Gastrocnemius medialis (tissue), 4 donors: Measurements from ENCODE around the gene FAM204A. TPM values are rescaled to one million over a fixed set of nuclear protein-coding genes. Genes with fewer than 3 reads are reported as not detected.

Source experiments
- ATAC-seq, 2 donors: fragments of 150-250 bp; one replicate each; pipeline ENCODE4 v1.9.1; 2016
- DNase-seq, 2 donors: peaks; one replicate each; pipeline ENCODE4 v3.0.0-alpha.2; 2019
- H3K27ac ChIP-seq, 4 donors: fragments of 200-600 bp; sonication (generic); 1 replicate in 1 of 4; 2 replicates in 3 of 4; pipeline ENCODE4 v1.5.1; 2016 to 2018; ENCODE audit warnings: mild to moderate bottlenecking in 2 of 4, moderate library complexity in 1 of 4
- H3K27me3 ChIP-seq, 3 donors: fragments of 200-600 bp; sonication (generic) in 2 of 3; 1 replicate in 1 of 3; 2 replicates in 2 of 3; pipeline versions ENCODE4 v1.5.1 to v1.6.0; 2016 to 2019; ENCODE audit warnings: mild to moderate bottlenecking in 1 of 3, moderate library complexity in 1 of 3
- H3K36me3 ChIP-seq, 2 donors: fragments of 200-600 bp; sonication (generic) in 1 of 2; one replicate each; pipeline ENCODE4 v1.5.1; 2017 to 2018
- H3K4me1 ChIP-seq, 2 donors: fragments of 200-600 bp; sonication (generic) in 1 of 2; one replicate each; pipeline ENCODE4 v1.5.1; 2016 to 2017; ENCODE audit warnings: mild to moderate bottlenecking in 2 of 2
- H3K4me3 ChIP-seq, 4 donors: fragments of 200-600 bp; sonication (generic) in 3 of 4; 1 replicate in 1 of 4; 2 replicates in 3 of 4; pipeline ENCODE4 v1.5.1; 2016 to 2019; ENCODE audit warnings: mild to moderate bottlenecking in 2 of 4
- H3K9me3 ChIP-seq, 3 donors: fragments of 200-600 bp; sonication (generic) in 2 of 3; 1 replicate in 1 of 3; 2 replicates in 2 of 3; pipeline ENCODE4 v1.5.1; 2016 to 2019
- CTCF ChIP-seq, 5 experiments: fragments of 450-650 bp in 3 of 5; fragments of 200-600 bp in 2 of 5; sonication (generic) in 2 of 5; IDR thresholded peaks in 4 of 5; conservative IDR thresholded peaks in 1 of 5; 1 replicate in 4 of 5; 2 replicates in 1 of 5; pipeline ENCODE4 v1.5.1; 2016 to 2019; ENCODE audit warnings: antibody characterized with exemption in 5 of 5, mild to moderate bottlenecking in 3 of 5, moderate library complexity in 3 of 5
- POLR2A ChIP-seq, 2 donors: fragments of 450-650 bp; IDR thresholded peaks; one replicate each; pipeline ENCODE4 v1.6.1; 2017; ENCODE audit warnings: antibody characterized with exemption in 2 of 2, mild to moderate bottlenecking in 2 of 2, moderate library complexity in 2 of 2
- in situ Hi-C, 4 donors: fragments of 200-750 bp; cut with MboI; loops; one replicate each; pipeline versions ENCODE4 v1.15.0 to v1.8.0; 2017; ENCODE audit warnings: low sequenced_read_pairs in 4 of 4
- intact Hi-C: fragments of 100-400 bp; cut with DNase I; formaldehyde crosslinking; loops from one replicate; pipeline ENCODE4 v1.15.1; 2023; ENCODE audit warnings: low total_unique reads
- total RNA-seq, 4 donors: library from RNA; depleted of rRNA; stranded (reverse); fragments of >200 nt; gene quantifications; one replicate each; pipeline versions ENCODE4 v1.1.0 to v1.2.3, GENCODE V29; 2016

The FAM204A gene
- total RNA-seq, 4 donors from 2014 or later, result 57.1 to 100 (median 59.6) TPM

GRCh38 chr10:118343549-118343948 is 1.4 kb upstream of the FAM204A start:
- Histone ChIP-seq H3K36me3 (no peaks in the 10 kb centered on the region), H3K27me3 (no peaks in the 10 kb centered on the region), H3K4me1 (peaks cover 32 to 35% of the 10 kb centered on the region in 2 donors), H3K4me3 (no peak overlapping the region), H3K9me3 (no peaks in the 10 kb centered on the region), H3K27ac (no peak overlapping the region)
- in situ Hi-C loops, result loop anchor here in 2 of 4 donors (25.0 kb wide), 1 partner anchor 306 kb away; the partner anchor contains the start of gene RAB11FIP2 (in 2 of the 2)
- no peak for DNase-seq
- ATAC-seq, result no peak
- intact Hi-C loops, result loop anchor here (2.0 kb wide), 1 partner anchor 297 kb away; the partner anchor contains the start of gene RAB11FIP2
- no peak for TF ChIP-seq POLR2A (IDR thresholded peaks at IDR 0.05)

GRCh38 chr10:118343115-118343514 is 991 bp upstream of the FAM204A start:
- ATAC-seq (no peak), DNase-seq (no peak)
- no peak for TF ChIP-seq CTCF (IDR thresholded peaks at IDR 0.05 in 4 of 5, conservative IDR thresholded peaks at IDR 0.05 in 1 of 5)
- TF ChIP-seq POLR2A (IDR thresholded peaks at IDR 0.05), result no peak
- in situ Hi-C loops (loop anchor here in 2 of 4 donors (25.0 kb wide), 1 partner anchor 306 kb away; the partner anchor contains the start of gene RAB11FIP2 (in 2 of the 2)), intact Hi-C loops (loop anchor here (2.0 kb wide), 1 partner anchor 296 kb away; the partner anchor contains the start of gene RAB11FIP2)
- peaks cover 36 to 40% of the 10 kb centered on the region in 2 donors for H3K4me1 ChIP-seq
- H3K36me3 ChIP-seq, result no peaks in the 10 kb centered on the region
- no peak overlapping the region for H3K4me3 ChIP-seq
- H3K27ac ChIP-seq, result no peak overlapping the region
- no peaks in the 10 kb centered on the region for H3K9me3 ChIP-seq
- no peaks in the 10 kb centered on the region for H3K27me3 ChIP-seq

GRCh38 chr10:118342638-118343020 is 505 bp upstream of the FAM204A start:
- ATAC-seq (no peak), DNase-seq (no peak)
- no peaks in the 10 kb centered on the region for H3K27me3 ChIP-seq
- H3K36me3 ChIP-seq, result no peaks in the 10 kb centered on the region
- H3K4me1 ChIP-seq, result peaks cover 41 to 43% of the 10 kb centered on the region in 2 donors
- no peaks in the 10 kb centered on the region for H3K9me3 ChIP-seq
- in situ Hi-C loops, result loop anchor here in 2 of 4 donors (25.0 kb wide), 1 partner anchor 305 kb away; the partner anchor contains the start of gene RAB11FIP2 (in 2 of the 2)
- intact Hi-C loops, result loop anchor here (2.0 kb wide), 1 partner anchor 296 kb away; the partner anchor contains the start of gene RAB11FIP2
- peak overlapping the region; percentile 87 to 94 (median 90) for H3K27ac ChIP-seq
- TF ChIP-seq POLR2A (IDR thresholded peaks at IDR 0.05) (no peak), CTCF (IDR thresholded peaks at IDR 0.05 in 4 of 5, conservative IDR thresholded peaks at IDR 0.05 in 1 of 5) (no peak)
- peak overlapping the region; percentile 92 to 96 (median 94) for H3K4me3 ChIP-seq

- Histone ChIP-seq H3K27me3 (no peaks in the 10 kb centered on the region), H3K27ac (peak overlapping the region; percentile 82 to 87 (median 86)), H3K36me3 (peaks cover 0 to 7% of the 10 kb centered on the region in 2 donors), H3K4me1 (peaks cover 46 to 50% of the 10 kb centered on the region in 2 donors), H3K4me3 (peak overlapping the region in 3 of 4 donors; percentile 92 to 96 (median 95)), H3K9me3 (no peaks in the 10 kb centered on the region)
- DNase-seq, result no peak
- no peak for ATAC-seq
- no peak for TF ChIP-seq CTCF (IDR thresholded peaks at IDR 0.05 in 4 of 5, conservative IDR thresholded peaks at IDR 0.05 in 1 of 5)
- TF ChIP-seq POLR2A (IDR thresholded peaks at IDR 0.05), result no peak
- in situ Hi-C loops, result loop anchor here in 2 of 4 donors (25.0 kb wide), 1 partner anchor 303 kb away; the partner anchor contains the start of gene RAB11FIP2 (in 2 of the 2)
- intact Hi-C loops, result no loop called here
These were observed 1.6 kb downstream of the FAM204A start for GRCh38 chr10:118340486-118340885.

GRCh38 chr10:118339111-118339510 is 3.0 kb downstream of the FAM204A start:
- TF ChIP-seq POLR2A (IDR thresholded peaks at IDR 0.05) (peak in 1 of 2 donors; percentile 12), CTCF (IDR thresholded peaks at IDR 0.05 in 4 of 5, conservative IDR thresholded peaks at IDR 0.05 in 1 of 5) (no peak)
- ATAC-seq (peak; percentile 94 to 95), DNase-seq (peak; percentile 37 to 53)
- Histone ChIP-seq H3K36me3 (peaks cover 0 to 21% of the 10 kb centered on the region in 2 donors), H3K9me3 (no peaks in the 10 kb centered on the region), H3K4me3 (no peak overlapping the region), H3K4me1 (peaks cover 46 to 50% of the 10 kb centered on the region in 2 donors), H3K27ac (peak overlapping the region; percentile 82 to 87 (median 86)), H3K27me3 (no peaks in the 10 kb centered on the region)
- intact Hi-C loops (loop anchor here (10.0 kb wide), 2 partner anchors 616 to 964 kb away; partner anchors contain the start of gene PDZD8), in situ Hi-C loops (loop anchor here in 2 of 4 donors (25.0 kb wide), 1 partner anchor 302 kb away; the partner anchor contains the start of gene RAB11FIP2 (in 2 of the 2))
